Inferior parietal cortex (tissue), 1 donor: Measurements from ENCODE around the gene ROBO4.
A peak's percentile ranks its signal among the peaks of the same experiment; 100 is the strongest.

Source experiments
- DNase-seq: peaks from one replicate; pipeline ENCODE4 v3.0.0-alpha.2; 2016; ENCODE audit errors: extremely low spot score

The ROBO4 gene

GRCh38 chr11:124841201-124841600, 56.5 kb downstream of the ROBO4 start:
- DNase-seq, result no peak

GRCh38 chr11:124840666-124841065, 57.0 kb downstream of the ROBO4 start:
- DNase-seq, result no peak

- DNase-seq, result no peak
Measured at GRCh38 chr11:124839972-124840621, 57.6 kb downstream of the ROBO4 start.

- DNase-seq, result no peak
Measured at GRCh38 chr11:124839128-124839971, 58.3 kb downstream of the ROBO4 start.

GRCh38 chr11:124838805-124839127, 58.9 kb downstream of the ROBO4 start:
- no peak for DNase-seq

GRCh38 chr11:124837491-124837856, 60.2 kb downstream of the ROBO4 start:
- DNase-seq, result peak; percentile 69

- no peak for DNase-seq
Measured at GRCh38 chr11:124835918-124836317, 61.7 kb downstream of the ROBO4 start.

- no peak for DNase-seq
Measured at GRCh38 chr11:124834526-124835180, 63.0 kb downstream of the ROBO4 start.
